HUES48 (cell line): ENCODE measurements around the gene ALX4.

Experiments
- H3K27ac ChIP-seq: one replicate; pipeline ENCODE4 v1.7.0; 2013; ENCODE audit warnings: low read depth, low read length, inconsistent platforms
- H3K27me3 ChIP-seq: 2 replicates; pipeline ENCODE4 v1.6.1; 2013; ENCODE audit warnings: mild to moderate bottlenecking, low read length; ENCODE audit not compliant: control insufficient read depth, insufficient read depth
- H3K36me3 ChIP-seq: 2 replicates; pipeline ENCODE4 v1.6.1; 2013; ENCODE audit warnings: low read length; ENCODE audit not compliant: control insufficient read depth, insufficient read depth
- H3K4me1 ChIP-seq: 2 replicates; pipeline ENCODE4 v1.6.1; 2013; ENCODE audit warnings: mild to moderate bottlenecking, low read length; ENCODE audit not compliant: control insufficient read depth, insufficient read depth
- H3K4me3 ChIP-seq: 2 replicates; pipeline ENCODE4 v1.5.1; 2013; ENCODE audit warnings: mild to moderate bottlenecking, low read depth, low read length
- H3K9ac ChIP-seq: 2 replicates; pipeline ENCODE4 v1.6.1; 2013; ENCODE audit warnings: mild to moderate bottlenecking, low read depth, low read length, moderate library complexity
- H3K9me3 ChIP-seq: 2 replicates; pipeline ENCODE4 v1.6.1; 2013; ENCODE audit warnings: low read length; ENCODE audit not compliant: control insufficient read depth, insufficient read depth

ALX4 gene

GRCh38 chr11:44229624-44230023 is 80.3 kb downstream of the ALX4 start:
- Histone ChIP-seq H3K27me3 (no peaks in the 10 kb centered on the region), H3K9ac (no peak overlapping the region), H3K9me3 (no peaks in the 10 kb centered on the region), H3K4me3 (no peak overlapping the region), H3K4me1 (no peaks in the 10 kb centered on the region), H3K27ac (no peak overlapping the region), H3K36me3 (no peaks in the 10 kb centered on the region)

- H3K9me3 ChIP-seq: no peaks in the 10 kb centered on the region
- H3K4me3 ChIP-seq: no peak overlapping the region
- no peak overlapping the region for H3K9ac ChIP-seq
- no peaks in the 10 kb centered on the region for H3K36me3 ChIP-seq
- H3K27ac ChIP-seq: no peak overlapping the region
- no peaks in the 10 kb centered on the region for H3K27me3 ChIP-seq
- no peaks in the 10 kb centered on the region for H3K4me1 ChIP-seq
These were observed 80.8 kb downstream of the ALX4 start for GRCh38 chr11:44229098-44229497.

GRCh38 chr11:44228379-44228778 is 81.6 kb downstream of the ALX4 start:
- no peaks in the 10 kb centered on the region for H3K9me3 ChIP-seq
- no peaks in the 10 kb centered on the region for H3K4me1 ChIP-seq
- no peak overlapping the region for H3K4me3 ChIP-seq
- H3K36me3 ChIP-seq: no peaks in the 10 kb centered on the region
- H3K27me3 ChIP-seq: no peaks in the 10 kb centered on the region
- no peak overlapping the region for H3K27ac ChIP-seq
- no peak overlapping the region for H3K9ac ChIP-seq

GRCh38 chr11:44226945-44227344 is 83.0 kb downstream of the ALX4 start:
- Histone ChIP-seq H3K9ac (no peak overlapping the region), H3K27me3 (no peaks in the 10 kb centered on the region), H3K36me3 (no peaks in the 10 kb centered on the region), H3K4me3 (no peak overlapping the region), H3K27ac (no peak overlapping the region), H3K9me3 (no peaks in the 10 kb centered on the region), H3K4me1 (no peaks in the 10 kb centered on the region)

- Histone ChIP-seq H3K36me3 (no peaks in the 10 kb centered on the region), H3K4me1 (no peaks in the 10 kb centered on the region), H3K9ac (no peak overlapping the region), H3K9me3 (no peaks in the 10 kb centered on the region), H3K4me3 (no peak overlapping the region), H3K27ac (no peak overlapping the region), H3K27me3 (no peaks in the 10 kb centered on the region)
These were observed 83.4 kb downstream of the ALX4 start for GRCh38 chr11:44226490-44226889.

GRCh38 chr11:44224867-44225501 is 85.0 kb downstream of the ALX4 start:
- Histone ChIP-seq H3K9me3 (no peaks in the 10 kb centered on the region), H3K27me3 (no peaks in the 10 kb centered on the region), H3K36me3 (no peaks in the 10 kb centered on the region), H3K4me1 (no peaks in the 10 kb centered on the region), H3K4me3 (no peak overlapping the region), H3K27ac (no peak overlapping the region), H3K9ac (no peak overlapping the region)

GRCh38 chr11:44223238-44223637 is 86.7 kb downstream of the ALX4 start:
- Histone ChIP-seq H3K4me1 (no peaks in the 10 kb centered on the region), H3K9ac (no peak overlapping the region), H3K27me3 (no peaks in the 10 kb centered on the region), H3K36me3 (no peaks in the 10 kb centered on the region), H3K4me3 (no peak overlapping the region), H3K27ac (no peak overlapping the region), H3K9me3 (no peaks in the 10 kb centered on the region)

- H3K9ac ChIP-seq: no peak overlapping the region
- H3K4me3 ChIP-seq: no peak overlapping the region
- no peaks in the 10 kb centered on the region for H3K9me3 ChIP-seq
- no peaks in the 10 kb centered on the region for H3K27me3 ChIP-seq
- H3K4me1 ChIP-seq: no peaks in the 10 kb centered on the region
- H3K36me3 ChIP-seq: no peaks in the 10 kb centered on the region
- H3K27ac ChIP-seq: no peak overlapping the region
These were observed 87.9 kb downstream of the ALX4 start for GRCh38 chr11:44221992-44222391.

- Histone ChIP-seq H3K9me3 (no peaks in the 10 kb centered on the region), H3K36me3 (no peaks in the 10 kb centered on the region), H3K4me3 (no peak overlapping the region), H3K4me1 (no peaks in the 10 kb centered on the region), H3K27ac (no peak overlapping the region), H3K27me3 (no peaks in the 10 kb centered on the region), H3K9ac (no peak overlapping the region)
These were observed 88.5 kb downstream of the ALX4 start for GRCh38 chr11:44221456-44221855.

GRCh38 chr11:44219830-44220796 is 89.8 kb downstream of the ALX4 start:
- Histone ChIP-seq H3K9me3 (no peaks in the 10 kb centered on the region), H3K4me3 (no peak overlapping the region), H3K27ac (no peak overlapping the region), H3K9ac (no peak overlapping the region), H3K36me3 (no peaks in the 10 kb centered on the region), H3K4me1 (no peaks in the 10 kb centered on the region), H3K27me3 (no peaks in the 10 kb centered on the region)

GRCh38 chr11:44217432-44217831 is 92.5 kb downstream of the ALX4 start:
- Histone ChIP-seq H3K4me1 (no peaks in the 10 kb centered on the region), H3K27me3 (no peaks in the 10 kb centered on the region), H3K4me3 (no peak overlapping the region), H3K27ac (no peak overlapping the region), H3K9ac (no peak overlapping the region), H3K9me3 (no peaks in the 10 kb centered on the region), H3K36me3 (no peaks in the 10 kb centered on the region)
